Measurements from ENCODE around the gene ZNF681. TPM values are rescaled to one million over a fixed set of nuclear protein-coding genes. Genes with fewer than 3 reads are reported as not detected.
A peak's percentile ranks its signal among the peaks of the same experiment; 100 is the strongest.

The ZNF681 gene
- total RNA-seq (2013; cell fraction: nucleolus; rRNA removed), result 0.54 and 1.2 TPM in 2 replicates
- total RNA-seq (2014; rRNA removed), result 0.40 and 0.54 TPM in 2 replicates
- total RNA-seq (2014; rRNA removed; fragmentation: Illumina TruSeq; extraction: Trizol), result 0.40 and 0.55 TPM in 2 replicates
- 0.16 and 0.23 TPM in 2 replicates for total RNA-seq (2021)
- polyA plus RNA-seq (2011; ENCODE audit: low read depth), result 0.28 TPM
- 0.41 and 0.68 TPM in 2 replicates for polyA plus RNA-seq (2011; rRNA removed)
- 0.17 and 0.18 TPM in 2 replicates for polyA plus RNA-seq (2011; cell fraction: cytosol; rRNA removed)
- polyA plus RNA-seq (2011; cell fraction: nucleus; rRNA removed), result 0.20 and 0.22 TPM in 2 replicates
- polyA plus RNA-seq (2012), result 0.55 and 0.73 TPM in 2 replicates
- 0.24 and 0.32 TPM in 2 replicates for polyA plus RNA-seq (2014; fragmentation: Illumina TruSeq; extraction: Trizol)
- under 1 TPM; 0.11 to 0.13 TPM for polyA plus RNA-seq (2014; fragmentation: Nextera tagmentation; extraction: Ambion mirVana)
- polyA plus RNA-seq (2014; rRNA removed), result 0.11 and 0.13 TPM in 2 replicates
- under 1 TPM in 1 of 2 experiments, not detected in 1; 0.28 TPM for polyA plus RNA-seq (2016; fragmentation: Nextera tagmentation; extraction: Ambion mirVana)
- polyA minus RNA-seq (2011; rRNA and poly(A)+ RNA removed), result 0.26 and 0.44 TPM in 2 replicates
- not detected in 2 replicates for polyA minus RNA-seq (2011; cell fraction: cytosol; rRNA and poly(A)+ RNA removed)
- 0.24 and 0.38 TPM in 2 replicates for polyA minus RNA-seq (2011; cell fraction: nucleus; rRNA and poly(A)+ RNA removed)
- percentile 45 among the genes with signal in this experiment for Bru-seq, nascent RNA
- percentile 43 among the genes with signal in this experiment for BruChase-seq, experiment 1, labeled RNA remaining after a 6-hour chase
- BruChase-seq, experiment 2, labeled RNA remaining after a 2-hour chase, result percentile 38 among the genes with signal in this experiment
- long read RNA-seq, experiment 1, result 0 reads
- long read RNA-seq, experiment 2, result 0 reads

DNA sequence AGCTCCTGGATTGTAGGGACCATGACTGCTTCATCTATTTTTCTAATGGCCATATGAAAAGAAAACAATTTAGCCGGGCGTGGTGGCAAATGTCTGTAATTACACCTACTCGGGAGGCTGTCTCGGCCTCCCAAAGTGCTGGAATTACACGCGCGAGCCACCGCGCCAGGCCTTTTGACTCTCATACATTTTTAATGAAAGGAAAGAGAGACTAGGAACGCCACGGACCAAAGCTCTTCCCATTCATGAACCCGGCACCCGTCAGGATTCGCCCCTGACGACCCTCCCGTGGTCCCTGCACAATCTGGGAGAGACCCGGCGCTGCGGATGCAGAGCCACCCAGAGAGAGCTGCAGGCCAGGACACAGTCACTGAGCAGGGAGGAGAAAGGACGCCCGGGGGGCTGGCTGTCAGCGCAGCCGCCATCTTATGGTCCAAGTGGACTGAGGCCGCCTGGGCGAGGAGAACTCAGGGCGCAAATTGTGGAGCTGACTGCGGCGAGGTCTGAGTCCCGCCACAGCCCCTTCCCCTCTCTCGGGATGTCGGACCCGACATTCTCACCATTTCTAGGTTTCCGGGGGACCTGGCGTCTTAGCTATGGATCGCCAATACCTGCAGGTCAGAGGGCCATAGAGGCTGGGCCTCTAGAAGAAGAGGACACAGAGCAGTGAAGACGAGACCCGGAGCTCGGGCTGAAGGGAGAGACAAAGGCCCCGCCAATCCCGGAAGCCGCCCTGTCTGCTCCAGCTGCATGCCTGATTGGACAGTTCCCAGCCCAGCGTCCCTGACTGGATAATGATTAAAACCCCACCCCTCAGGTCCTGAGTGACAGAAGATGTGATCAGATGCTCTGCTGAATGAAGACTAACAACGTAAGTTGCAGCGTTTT lies at the start of gene ZNF681:
Gene ZNF681, minus strand, starts transcription at position 705 of the 888 bp plus-strand sequence. Its CDS starts 142 bp downstream, at position 563.
- ATAC-seq, result peak; percentile 56
- in situ Hi-C loops (cut with MboI), result no loop called here
- peak within 1 kb of the TSS; percentile 83 for H2AFZ ChIP-seq (ENCODE audit: control insufficient read depth, low read depth, low read length)
- H3K4me1 ChIP-seq (ENCODE audit: control insufficient read depth, insufficient read depth, low read length), result no peaks in the 10 kb centered on the region
- H3K27me3 ChIP-seq (replicated peaks in 1 of 2; ENCODE audit: control insufficient read depth in 2 of 2, insufficient read depth in 2 of 2, low read length in 1 of 2), result no peaks in the 10 kb centered on the region
- no TSS peak for BruUV-seq (replicated peaks)
- POLR2A ChIA-PET, result no interaction called here
- DNase-seq (ENCODE audit: low read depth, low spot score), result peak; percentile 63
- no peaks in the 10 kb centered on the region; the same call in 1 of the 3 replicates for H3K9me3 ChIP-seq (replicated peaks; ENCODE audit: control insufficient read depth, insufficient read depth, low read length)
- peak within 1 kb of the TSS; percentile 59 for H3K4me2 ChIP-seq (ENCODE audit: control insufficient read depth, insufficient read depth)
- H3K79me2 ChIP-seq (ENCODE audit: control insufficient read depth, insufficient read depth, low read length), result no peaks in the 10 kb centered on the region; the same call in 1 of the 2 replicates
- RAD21 ChIA-PET (ENCODE audit: unreplicated experiment), result no interaction called here
- peak; percentile 91 for FAIRE-seq
- peak within 1 kb of the TSS; percentile 80 for H3K4me3 ChIP-seq
- H4K20me1 ChIP-seq (ENCODE audit: control insufficient read depth, insufficient read depth), result no peaks in the 10 kb centered on the region
- peak within 1 kb of the TSS; percentile 71 for H3K27ac ChIP-seq (ENCODE audit: control insufficient read depth, insufficient read depth)
- H3K9ac ChIP-seq (ENCODE audit: control insufficient read depth, insufficient read depth, low read length), result peak within 1 kb of the TSS; percentile 68
- CTCF ChIA-PET, result no interaction called here
- no peaks in the 10 kb centered on the region for H3K36me3 ChIP-seq (ENCODE audit: control insufficient read depth in 2 of 2, insufficient read depth in 2 of 2, low read length in 1 of 2)
- under 1% methylated on average over 37 of the region's 44 CpGs for WGBS (ENCODE audit: insufficient coverage, insufficient replicate concordance, low lambda C conversion rate, missing lambda C conversion rate)
- intact Hi-C loops (cut with micrococcal nuclease; ENCODE audit: unreplicated experiment), result no loop called here
- TF ChIP-seq POLR2AphosphoS5 (IDR thresholded peaks at IDR 0.05; ENCODE audit: low read length) (peak; percentile 70), POU2F2 (IDR thresholded peaks at IDR 0.05; ENCODE audit: borderline replicate concordance, low read depth, low read length) (0 out of 3 replicates have a peak, but pooled peaks have one; percentile 12), NR2F1 (conservative IDR thresholded peaks at IDR 0.05) (0 out of 2 replicates have a peak, but pooled peaks have one; percentile 37), POLR2A (IDR thresholded peaks at IDR 0.05; ENCODE audit: low read depth, low read length) (peak; percentile 65), NFYB (IDR thresholded peaks at IDR 0.05; ENCODE audit: insufficient read depth, low read depth, low read length) (peak; percentile 84), TAF1 (IDR thresholded peaks at IDR 0.05; ENCODE audit: borderline replicate concordance, low read depth, low read length) (peak; percentile 50; the same call in 1 of the 2 replicates), ZZZ3 (IDR thresholded peaks at IDR 0.05; ENCODE audit: control insufficient read depth, insufficient read length, low read depth) (no peak), FOS (IDR thresholded peaks at IDR 0.05; ENCODE audit: borderline replicate concordance, extremely low read depth, insufficient read length) (peak; percentile 13), CBX5 (IDR thresholded peaks at IDR 0.05; ENCODE audit: low read depth) (no peak), RCOR1 (conservative IDR thresholded peaks at IDR 0.05; ENCODE audit: low read depth, low read length) (no peak), MTA3 (IDR thresholded peaks at IDR 0.05; ENCODE audit: borderline replicate concordance, low read length) (no peak), YY1 (IDR thresholded peaks at IDR 0.05; ENCODE audit: low read depth, low read length) (0 out of 2 replicates have a peak, but pooled peaks have one; percentile 60), SP1 (IDR thresholded peaks at IDR 0.05; ENCODE audit: low read depth, low read length) (peak; percentile 85), NKRF (conservative IDR thresholded peaks at IDR 0.05) (0 out of 2 replicates have a peak, but pooled peaks have one; percentile 40)
- TF ChIP-seq, protein P1, sequence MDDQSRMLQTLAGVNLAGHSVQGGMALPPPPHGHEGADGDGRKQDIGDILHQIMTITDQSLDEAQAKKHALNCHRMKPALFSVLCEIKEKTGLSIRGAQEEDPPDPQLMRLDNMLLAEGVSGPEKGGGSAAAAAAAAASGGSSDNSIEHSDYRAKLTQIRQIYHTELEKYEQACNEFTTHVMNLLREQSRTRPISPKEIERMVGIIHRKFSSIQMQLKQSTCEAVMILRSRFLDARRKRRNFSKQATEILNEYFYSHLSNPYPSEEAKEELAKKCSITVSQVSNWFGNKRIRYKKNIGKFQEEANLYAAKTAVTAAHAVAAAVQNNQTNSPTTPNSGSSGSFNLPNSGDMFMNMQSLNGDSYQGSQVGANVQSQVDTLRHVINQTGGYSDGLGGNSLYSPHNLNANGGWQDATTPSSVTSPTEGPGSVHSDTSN (IDR thresholded peaks at IDR 0.05; ENCODE audit: insufficient replicate concordance, low read depth, low read length), result peak; percentile 87
- TF ChIP-seq, protein P2, sequence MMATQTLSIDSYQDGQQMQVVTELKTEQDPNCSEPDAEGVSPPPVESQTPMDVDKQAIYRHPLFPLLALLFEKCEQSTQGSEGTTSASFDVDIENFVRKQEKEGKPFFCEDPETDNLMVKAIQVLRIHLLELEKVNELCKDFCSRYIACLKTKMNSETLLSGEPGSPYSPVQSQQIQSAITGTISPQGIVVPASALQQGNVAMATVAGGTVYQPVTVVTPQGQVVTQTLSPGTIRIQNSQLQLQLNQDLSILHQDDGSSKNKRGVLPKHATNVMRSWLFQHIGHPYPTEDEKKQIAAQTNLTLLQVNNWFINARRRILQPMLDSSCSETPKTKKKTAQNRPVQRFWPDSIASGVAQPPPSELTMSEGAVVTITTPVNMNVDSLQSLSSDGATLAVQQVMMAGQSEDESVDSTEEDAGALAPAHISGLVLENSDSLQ (IDR thresholded peaks at IDR 0.05), result peak; percentile 95
- SMC1A ChIA-PET (ENCODE audit: uncharacterized antibody, unreplicated experiment), result no interaction called here
